Measurements from ENCODE around the gene COLEC12. TPM values are rescaled to one million over a fixed set of nuclear protein-coding genes. Genes with fewer than 3 reads are reported as not detected.

The COLEC12 gene
- total RNA-seq, 4 donors from 2014 or later: 2.1 to 6.2 (median 5.2) TPM

DNA sequence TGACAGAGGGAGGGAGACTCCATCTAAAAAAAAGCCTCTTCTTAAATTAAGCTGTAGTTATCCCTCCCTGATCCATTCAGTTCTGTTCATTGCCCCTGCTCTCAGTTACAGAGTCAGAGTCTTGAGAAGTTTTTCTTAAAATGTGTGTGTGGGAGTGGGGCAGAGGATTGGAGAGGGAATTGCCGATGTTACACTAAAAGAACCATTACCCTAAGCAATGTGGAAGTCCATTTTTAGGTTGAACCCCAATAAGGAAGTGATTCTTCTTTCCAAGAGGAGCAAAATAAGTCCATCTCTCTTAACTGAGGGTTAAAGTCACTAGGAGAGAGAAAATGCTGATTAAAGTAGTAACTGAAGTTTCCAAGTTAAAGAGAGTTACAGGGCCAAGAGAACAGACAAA lies 211.5 kb downstream of the COLEC12 start:
- WGBS: 74% methylated on average over 1 of the region's 1 CpG
- H3K36me3 ChIP-seq: no peaks in the 10 kb centered on the region
- no peak for TF ChIP-seq EP300 (IDR thresholded peaks at IDR 0.05)
- no peak for TF ChIP-seq POLR2AphosphoS5 (IDR thresholded peaks at IDR 0.05)
- no peak for TF ChIP-seq CTCF (IDR thresholded peaks at IDR 0.05)

DNA sequence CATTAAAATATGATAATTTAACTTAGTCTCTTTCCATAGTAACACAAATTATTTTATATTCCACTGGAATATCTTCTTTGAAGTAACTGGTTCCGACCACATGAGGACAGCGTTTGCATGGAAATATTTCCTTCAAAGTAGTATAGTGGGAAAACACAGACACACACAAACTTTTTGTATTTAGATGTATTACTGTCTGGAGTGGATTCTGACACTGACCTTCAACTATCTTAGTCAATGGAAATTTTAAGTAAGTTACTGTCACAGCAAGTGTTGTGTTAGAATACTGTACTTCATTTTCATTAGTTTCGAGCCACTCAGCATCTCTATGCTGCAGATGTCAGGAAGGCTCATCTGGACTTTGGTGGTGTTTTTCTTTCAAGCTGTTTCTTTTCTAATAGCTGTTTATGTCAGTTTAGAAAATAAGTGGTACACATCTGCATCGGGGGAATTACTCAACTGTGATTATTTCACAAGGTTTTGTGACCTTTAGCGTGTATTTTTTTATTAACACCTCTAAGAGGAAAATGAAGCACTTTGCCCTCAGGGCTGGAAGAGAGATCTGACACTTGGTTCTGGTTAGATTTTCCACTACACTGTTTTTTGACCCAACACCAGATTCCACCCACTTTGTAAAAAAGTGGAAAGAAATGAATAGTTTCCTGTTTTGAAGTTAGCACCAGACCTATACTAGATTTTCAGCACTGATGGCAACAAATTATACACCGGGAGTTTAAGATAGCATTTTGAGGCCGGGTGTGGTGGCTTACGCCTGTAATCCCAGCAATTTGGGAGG lies 213.8 kb downstream of the COLEC12 start:
- TF ChIP-seq POLR2A (IDR thresholded peaks at IDR 0.05) (no peak), EP300 (IDR thresholded peaks at IDR 0.05) (no peak), CTCF (IDR thresholded peaks at IDR 0.05) (peak; percentile 18 to 24), POLR2AphosphoS5 (IDR thresholded peaks at IDR 0.05) (no peak)
- 58% methylated on average over 8 of the region's 8 CpGs for WGBS
- Histone ChIP-seq H3K27me3 (no peaks in the 10 kb centered on the region), H3K4me1 (no peaks in the 10 kb centered on the region), H3K9me3 (no peaks in the 10 kb centered on the region), H3K4me3 (no peak overlapping the region), H3K27ac (no peak overlapping the region), H3K36me3 (no peaks in the 10 kb centered on the region)
- DNase-seq (ENCODE audit: low spot score in 2 of 2): no peak

More for the DNA sequence above, 211.5 kb downstream of the COLEC12 start:
- no peak for DNase-seq (ENCODE audit: low spot score in 2 of 2)
- H3K9me3 ChIP-seq: no peaks in the 10 kb centered on the region
- no peak overlapping the region for H3K27ac ChIP-seq
- H3K4me3 ChIP-seq: no peak overlapping the region
- H3K27me3 ChIP-seq: no peaks in the 10 kb centered on the region
- H3K4me1 ChIP-seq: no peaks in the 10 kb centered on the region

DNA sequence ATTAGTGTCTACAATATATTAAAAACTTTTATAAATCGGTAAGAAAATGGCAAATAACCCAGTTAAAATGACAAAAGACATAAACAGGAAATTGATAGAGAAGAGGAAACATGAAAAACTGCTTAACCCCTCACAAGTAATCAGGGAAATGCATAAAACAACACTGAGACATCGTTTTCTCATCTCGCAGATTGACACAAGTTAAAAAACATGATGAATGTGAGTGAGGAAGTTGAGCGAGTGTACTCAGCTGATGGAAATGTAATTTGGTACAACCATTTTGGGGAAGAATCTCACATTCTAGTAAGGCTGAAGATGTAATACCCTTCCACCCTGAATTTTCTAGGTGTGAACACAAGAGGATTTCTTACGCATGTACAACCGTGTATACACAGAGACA lies 214.7 kb downstream of the COLEC12 start:
- TF ChIP-seq POLR2AphosphoS5 (IDR thresholded peaks at IDR 0.05) (no peak), EP300 (IDR thresholded peaks at IDR 0.05) (no peak), CTCF (IDR thresholded peaks at IDR 0.05) (no peak), POLR2A (IDR thresholded peaks at IDR 0.05) (no peak)
- no peaks in the 10 kb centered on the region for H3K27me3 ChIP-seq
- 73% methylated on average over 6 of the region's 6 CpGs for WGBS

DNA sequence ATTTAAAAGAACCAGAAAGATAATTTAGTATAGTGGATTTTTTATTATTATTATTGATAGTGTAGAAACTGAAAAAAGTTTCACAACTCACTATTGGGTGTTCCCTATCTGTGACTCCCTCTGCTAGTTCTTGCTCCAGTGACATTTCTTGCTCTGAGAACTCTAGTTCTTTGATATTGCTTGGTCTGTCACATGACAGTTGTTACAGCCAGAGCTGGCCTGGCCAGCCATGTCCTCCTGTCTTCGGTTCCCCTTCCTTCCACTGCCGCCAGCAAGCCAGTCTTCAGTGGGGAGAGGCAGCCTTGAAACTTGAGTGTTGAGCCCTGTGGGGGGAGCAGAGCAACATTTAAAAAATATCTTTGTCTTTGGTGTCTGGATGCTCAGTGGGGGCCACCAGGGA lies 225.0 kb downstream of the COLEC12 start:
- H3K27me3 ChIP-seq: no peaks in the 10 kb centered on the region
- H3K27ac ChIP-seq: no peak overlapping the region
- no peak for DNase-seq (ENCODE audit: low spot score in 2 of 2)
- H3K4me3 ChIP-seq: no peak overlapping the region
- 83% methylated on average over 2 of the region's 2 CpGs for WGBS
- H3K4me1 ChIP-seq: no peaks in the 10 kb centered on the region
- no peaks in the 10 kb centered on the region for H3K36me3 ChIP-seq
- no peaks in the 10 kb centered on the region for H3K9me3 ChIP-seq
- TF ChIP-seq POLR2A (IDR thresholded peaks at IDR 0.05): no peak
- TF ChIP-seq EP300 (IDR thresholded peaks at IDR 0.05): no peak
- TF ChIP-seq CTCF (IDR thresholded peaks at IDR 0.05): no peak
- TF ChIP-seq POLR2AphosphoS5 (IDR thresholded peaks at IDR 0.05): no peak

More for the DNA sequence above, 214.7 kb downstream of the COLEC12 start:
- Histone ChIP-seq H3K4me1 (no peaks in the 10 kb centered on the region), H3K27ac (no peak overlapping the region), H3K9me3 (no peaks in the 10 kb centered on the region), H3K4me3 (no peak overlapping the region), H3K36me3 (no peaks in the 10 kb centered on the region)
- no peak for DNase-seq (ENCODE audit: low spot score in 2 of 2)

- H3K4me3 ChIP-seq: no peak overlapping the region
- H3K9me3 ChIP-seq: no peaks in the 10 kb centered on the region
- no peak overlapping the region for H3K27ac ChIP-seq
- H3K4me1 ChIP-seq: no peaks in the 10 kb centered on the region
- H3K27me3 ChIP-seq: no peaks in the 10 kb centered on the region
- 71% methylated on average over 8 of the region's 8 CpGs for WGBS
- TF ChIP-seq CTCF (IDR thresholded peaks at IDR 0.05) (no peak), EP300 (IDR thresholded peaks at IDR 0.05) (no peak)
- H3K36me3 ChIP-seq: no peaks in the 10 kb centered on the region
- DNase-seq (ENCODE audit: low spot score in 2 of 2): no peak
These were observed 226.2 kb downstream of the COLEC12 start for GRCh38 chr18:274313-274712.
